ES-I3 (cell line): ENCODE data around the gene LGALSL.

Experiments
- H3K36me3 ChIP-seq: 2 replicates; pipeline ENCODE4 v1.6.1; 2013; ENCODE audit warnings: mild to moderate bottlenecking, low read length, control low read depth, moderate library complexity; ENCODE audit not compliant: insufficient read depth
- H3K4me1 ChIP-seq: 2 replicates; pipeline ENCODE4 v1.6.1; 2013; ENCODE audit warnings: mild to moderate bottlenecking, control low read depth, low read length; ENCODE audit not compliant: insufficient read depth
- H3K9ac ChIP-seq: 2 replicates; pipeline ENCODE4 v1.6.1; 2013; ENCODE audit warnings: low read depth, mild to moderate bottlenecking, low read length, moderate library complexity
- H3K9me3 ChIP-seq: 2 replicates; pipeline ENCODE4 v1.6.1; 2013; ENCODE audit warnings: mild to moderate bottlenecking, low read length, moderate library complexity; ENCODE audit not compliant: control insufficient read depth, insufficient read depth

LGALSL gene

GRCh38 chr2:64455545-64455944 lies 1.6 kb downstream of the LGALSL start:
- H3K9ac ChIP-seq = peak overlapping the region; percentile 95
- H3K36me3 ChIP-seq = peaks cover 7% of the 10 kb centered on the region
- peaks cover 5% of the 10 kb centered on the region; the same call in 1 of the 2 replicates for H3K4me1 ChIP-seq
- H3K9me3 ChIP-seq = no peaks in the 10 kb centered on the region

GRCh38 chr2:64456293-64456692 lies 2.3 kb downstream of the LGALSL start:
- Histone ChIP-seq H3K4me1 (peaks cover 5% of the 10 kb centered on the region; the same call in 1 of the 2 replicates), H3K9me3 (no peaks in the 10 kb centered on the region), H3K9ac (no peak overlapping the region), H3K36me3 (peaks cover 7% of the 10 kb centered on the region)

GRCh38 chr2:64457524-64457923 lies 3.6 kb downstream of the LGALSL start:
- no peak overlapping the region for H3K9ac ChIP-seq
- peaks cover 7% of the 10 kb centered on the region for H3K36me3 ChIP-seq
- H3K9me3 ChIP-seq = no peaks in the 10 kb centered on the region
- peaks cover 4% of the 10 kb centered on the region; the same call in 1 of the 2 replicates for H3K4me1 ChIP-seq

- Histone ChIP-seq H3K36me3 (peaks cover 7% of the 10 kb centered on the region), H3K9ac (no peak overlapping the region), H3K9me3 (no peaks in the 10 kb centered on the region), H3K4me1 (no peaks in the 10 kb centered on the region)
Observed at GRCh38 chr2:64459575-64459974, 5.6 kb downstream of the LGALSL start.

- Histone ChIP-seq H3K4me1 (no peaks in the 10 kb centered on the region), H3K36me3 (peaks cover 7% of the 10 kb centered on the region), H3K9ac (no peak overlapping the region), H3K9me3 (no peaks in the 10 kb centered on the region)
Observed at GRCh38 chr2:64460330-64460729, 6.4 kb downstream of the LGALSL start.

GRCh38 chr2:64461271-64462058 lies 7.5 kb downstream of the LGALSL start:
- H3K36me3 ChIP-seq = peaks cover 7% of the 10 kb centered on the region
- no peaks in the 10 kb centered on the region for H3K4me1 ChIP-seq
- H3K9me3 ChIP-seq = no peaks in the 10 kb centered on the region
- no peak overlapping the region for H3K9ac ChIP-seq

GRCh38 chr2:64462171-64462570 lies 8.2 kb downstream of the LGALSL start:
- Histone ChIP-seq H3K9me3 (no peaks in the 10 kb centered on the region), H3K4me1 (no peaks in the 10 kb centered on the region), H3K36me3 (peaks cover 1% of the 10 kb centered on the region), H3K9ac (no peak overlapping the region)

GRCh38 chr2:64462940-64463700 lies 9.2 kb downstream of the LGALSL start:
- Histone ChIP-seq H3K9ac (no peak overlapping the region), H3K9me3 (no peaks in the 10 kb centered on the region), H3K36me3 (no peaks in the 10 kb centered on the region; the same call in 1 of the 2 replicates), H3K4me1 (no peaks in the 10 kb centered on the region)

GRCh38 chr2:64463781-64464180 lies 9.8 kb downstream of the LGALSL start:
- H3K9ac ChIP-seq = no peak overlapping the region
- no peaks in the 10 kb centered on the region for H3K9me3 ChIP-seq
- H3K36me3 ChIP-seq = no peaks in the 10 kb centered on the region; the same call in 1 of the 2 replicates
- no peaks in the 10 kb centered on the region for H3K4me1 ChIP-seq

GRCh38 chr2:64466478-64467085 lies 12.6 kb downstream of the LGALSL start:
- Histone ChIP-seq H3K4me1 (peaks cover 10% of the 10 kb centered on the region; the same call in 1 of the 2 replicates), H3K9me3 (no peaks in the 10 kb centered on the region), H3K36me3 (no peaks in the 10 kb centered on the region), H3K9ac (no peak overlapping the region)

GRCh38 chr2:64467096-64467843 lies 13.3 kb downstream of the LGALSL start:
- no peaks in the 10 kb centered on the region for H3K9me3 ChIP-seq
- H3K36me3 ChIP-seq = no peaks in the 10 kb centered on the region
- H3K9ac ChIP-seq = no peak overlapping the region
- peaks cover 10% of the 10 kb centered on the region; the same call in 1 of the 2 replicates for H3K4me1 ChIP-seq

- Histone ChIP-seq H3K9me3 (no peaks in the 10 kb centered on the region), H3K4me1 (peaks cover 13% of the 10 kb centered on the region), H3K36me3 (no peaks in the 10 kb centered on the region), H3K9ac (no peak overlapping the region)
Observed at GRCh38 chr2:64469261-64469660, 15.3 kb downstream of the LGALSL start.

- Histone ChIP-seq H3K36me3 (no peaks in the 10 kb centered on the region), H3K9ac (no peak overlapping the region), H3K9me3 (no peaks in the 10 kb centered on the region), H3K4me1 (peaks cover 17% of the 10 kb centered on the region)
Observed at GRCh38 chr2:64470071-64470470, 16.1 kb downstream of the LGALSL start.

GRCh38 chr2:64470766-64471295 lies 16.9 kb downstream of the LGALSL start:
- Histone ChIP-seq H3K9ac (no peak overlapping the region), H3K4me1 (peaks cover 17% of the 10 kb centered on the region), H3K36me3 (no peaks in the 10 kb centered on the region), H3K9me3 (no peaks in the 10 kb centered on the region)
